ENCODE data around the gene SNX12. TPM values are rescaled to one million over a fixed set of nuclear protein-coding genes. Genes with fewer than 3 reads are reported as not detected.

SNX12 gene
- total RNA-seq, 3 donors from 2014 or later, result 31.4 to 55.2 (median 44.2) TPM

- no peaks in the 10 kb centered on the region for H3K4me1 ChIP-seq
- peaks cover 0 to 27% of the 10 kb centered on the region in 2 donors for H3K27me3 ChIP-seq
- H3K27ac ChIP-seq, result no peak overlapping the region
- no peak overlapping the region for H3K4me3 ChIP-seq
- no peaks in the 10 kb centered on the region for H3K36me3 ChIP-seq
- DNase-seq (ENCODE audit: low spot score in 2 of 2), result no peak
- TF ChIP-seq CTCF (IDR thresholded peaks at IDR 0.05) (no peak), POLR2AphosphoS5 (IDR thresholded peaks at IDR 0.05) (no peak), POLR2A (IDR thresholded peaks at IDR 0.05) (no peak)
- intact Hi-C loops (cut with DNase I; ENCODE audit: low total_unique reads), result no loop called here
- no peaks in the 10 kb centered on the region for H3K9me3 ChIP-seq
Measured at GRCh38 chrX:71070531-71070930, 2.4 kb upstream of the SNX12 start.

- H3K27ac ChIP-seq, result peak overlapping the region; percentile 79 to 84
- intact Hi-C loops (cut with DNase I; ENCODE audit: low total_unique reads), result no loop called here
- H3K4me3 ChIP-seq, result peak overlapping the region; percentile 54 to 68 (median 61)
- no peak for TF ChIP-seq POLR2AphosphoS5 (IDR thresholded peaks at IDR 0.05)
- TF ChIP-seq CTCF (IDR thresholded peaks at IDR 0.05), result no peak
- no peak for TF ChIP-seq POLR2A (IDR thresholded peaks at IDR 0.05)
- no peaks in the 10 kb centered on the region for H3K9me3 ChIP-seq
- H3K27me3 ChIP-seq, result peaks cover 0 to 21% of the 10 kb centered on the region in 2 donors
- H3K36me3 ChIP-seq, result no peaks in the 10 kb centered on the region
- DNase-seq (ENCODE audit: low spot score in 2 of 2), result no peak
- H3K4me1 ChIP-seq, result no peaks in the 10 kb centered on the region
Measured at GRCh38 chrX:71067712-71068043, 456 bp downstream of the SNX12 start.

GRCh38 chrX:71067089-71067488 is 1.0 kb downstream of the SNX12 start:
- no peak for DNase-seq (ENCODE audit: low spot score in 2 of 2)
- Histone ChIP-seq H3K4me3 (peak overlapping the region; percentile 54 to 68 (median 61)), H3K4me1 (no peaks in the 10 kb centered on the region), H3K36me3 (no peaks in the 10 kb centered on the region), H3K9me3 (no peaks in the 10 kb centered on the region), H3K27me3 (peaks cover 0 to 21% of the 10 kb centered on the region in 2 donors), H3K27ac (peak overlapping the region; percentile 79 to 84)
- TF ChIP-seq CTCF (IDR thresholded peaks at IDR 0.05) (no peak), POLR2A (IDR thresholded peaks at IDR 0.05) (no peak), POLR2AphosphoS5 (IDR thresholded peaks at IDR 0.05) (no peak)
- intact Hi-C loops (cut with DNase I; ENCODE audit: low total_unique reads), result no loop called here

GRCh38 chrX:71060127-71060526 is 8.0 kb downstream of the SNX12 start:
- TF ChIP-seq POLR2A (IDR thresholded peaks at IDR 0.05) (no peak), CTCF (IDR thresholded peaks at IDR 0.05) (no peak), POLR2AphosphoS5 (IDR thresholded peaks at IDR 0.05) (no peak)
- Histone ChIP-seq H3K4me1 (no peaks in the 10 kb centered on the region), H3K27ac (no peak overlapping the region), H3K9me3 (no peaks in the 10 kb centered on the region), H3K4me3 (no peak overlapping the region), H3K27me3 (peaks cover 0 to 16% of the 10 kb centered on the region in 2 donors), H3K36me3 (no peaks in the 10 kb centered on the region)
- no peak for DNase-seq (ENCODE audit: low spot score in 2 of 2)
- intact Hi-C loops (cut with DNase I; ENCODE audit: low total_unique reads), result no loop called here

- Histone ChIP-seq H3K27ac (no peak overlapping the region), H3K9me3 (no peaks in the 10 kb centered on the region), H3K4me3 (no peak overlapping the region), H3K4me1 (no peaks in the 10 kb centered on the region), H3K36me3 (no peaks in the 10 kb centered on the region), H3K27me3 (peaks cover 0 to 3% of the 10 kb centered on the region in 2 donors)
- intact Hi-C loops (cut with DNase I; ENCODE audit: low total_unique reads), result no loop called here
- no peak for TF ChIP-seq POLR2AphosphoS5 (IDR thresholded peaks at IDR 0.05)
- no peak for TF ChIP-seq POLR2A (IDR thresholded peaks at IDR 0.05)
- no peak for TF ChIP-seq CTCF (IDR thresholded peaks at IDR 0.05)
- DNase-seq (ENCODE audit: low spot score in 2 of 2), result no peak
Measured at GRCh38 chrX:71057848-71058530, 10.1 kb downstream of the SNX12 start.
